Suprapubic skin (tissue), 4 donors: Measurements from ENCODE around the gene GABRR1. TPM values are rescaled to one million over a fixed set of nuclear protein-coding genes. Genes with fewer than 3 reads are reported as not detected.

ENCODE experiments used
- DNase-seq, 2 donors: peaks; one replicate each; pipeline ENCODE4 v3.0.0-alpha.2; 2019; ENCODE audit warnings: low spot score in 2 of 2
- H3K27ac ChIP-seq: fragments of 200-600 bp; sonication (generic); one replicate; pipeline ENCODE4 v1.5.1; 2019
- H3K27me3 ChIP-seq: fragments of 200-600 bp; sonication (generic); one replicate; pipeline ENCODE4 v1.5.1; 2019
- H3K36me3 ChIP-seq: fragments of 200-600 bp; sonication (generic); one replicate; pipeline ENCODE4 v1.5.1; 2019
- H3K4me1 ChIP-seq: fragments of 200-600 bp; sonication (generic); one replicate; pipeline ENCODE4 v1.5.1; 2019
- H3K4me3 ChIP-seq: fragments of 200-600 bp; sonication (generic); one replicate; pipeline ENCODE4 v1.5.1; 2019; ENCODE audit warnings: mild to moderate bottlenecking
- H3K9me3 ChIP-seq: fragments of 200-600 bp; sonication (generic); one replicate; pipeline ENCODE4 v1.5.1; 2019
- EP300 ChIP-seq: sonication (generic); formaldehyde crosslinking; IDR thresholded peaks from one replicate; pipeline ENCODE4 v1.6.1; 2017; ENCODE audit warnings: antibody characterized with exemption
- POLR2A ChIP-seq, 2 donors: fragments of 450-650 bp; IDR thresholded peaks; one replicate each; pipeline ENCODE4 v1.6.1; 2017; ENCODE audit warnings: antibody characterized with exemption in 2 of 2, mild to moderate bottlenecking in 2 of 2, moderate library complexity in 2 of 2
- POLR2AphosphoS5 ChIP-seq, 3 donors: sonication (generic); formaldehyde crosslinking; IDR thresholded peaks; one replicate each; pipeline ENCODE4 v1.6.1; 2017; ENCODE audit warnings: antibody characterized with exemption in 3 of 3
- WGBS: methylation state at CpG from one replicate; pipeline ENCODE4 v1.1.5; 2018; 5-methylcytosine and 5-hydroxymethylcytosine counted together
- total RNA-seq, 4 donors: library from RNA; depleted of rRNA; stranded (reverse); fragments of >200 nt; gene quantifications; one replicate each; pipeline ENCODE4 v1.1.0, GENCODE V29; 2016
- TF ChIP-seq, protein P1 (sequence below), 2 donors: fragments of 200-600 bp in 1 of 2; fragments of 450-650 bp in 1 of 2; sonication (generic) in 1 of 2; IDR thresholded peaks; one replicate each; pipeline ENCODE4 v1.5.1; 2016 to 2019; ENCODE audit warnings: antibody characterized with exemption in 2 of 2, mild to moderate bottlenecking in 1 of 2, moderate library complexity in 1 of 2

Gene GABRR1
- total RNA-seq, 4 donors from 2014 or later: 0.48 to 0.52 TPM; not detected in 2

DNA sequence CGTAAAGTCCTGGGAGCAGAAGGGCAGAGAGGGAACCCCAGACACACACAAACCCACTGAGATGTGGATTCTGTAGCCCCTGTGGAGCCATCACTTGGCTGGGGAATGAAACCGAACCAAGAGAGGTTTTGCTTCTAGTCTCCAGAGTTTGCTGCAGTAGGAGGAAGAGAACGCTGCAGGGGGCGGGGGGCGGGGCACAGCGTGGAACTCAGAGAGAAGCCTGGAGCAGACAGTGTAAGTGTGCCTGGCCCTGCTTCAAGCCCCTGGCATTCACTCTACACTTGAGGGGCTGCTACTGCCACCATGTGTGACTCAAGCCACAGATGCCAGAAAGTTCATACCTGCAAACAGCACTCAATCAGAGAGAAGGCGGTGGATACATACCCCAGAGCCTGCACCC, 18.9 kb downstream of the GABRR1 start:
- H3K4me3 ChIP-seq: no peak overlapping the region
- no peaks in the 10 kb centered on the region for H3K9me3 ChIP-seq
- no peaks in the 10 kb centered on the region for H3K36me3 ChIP-seq
- no peaks in the 10 kb centered on the region for H3K4me1 ChIP-seq
- no peaks in the 10 kb centered on the region for H3K27me3 ChIP-seq
- no peak overlapping the region for H3K27ac ChIP-seq
- no peak for DNase-seq
- WGBS: 61% methylated on average over 7 of the region's 7 CpGs
- no peak for TF ChIP-seq EP300
- TF ChIP-seq POLR2A (IDR thresholded peaks at IDR 0.05): no peak
- TF ChIP-seq POLR2AphosphoS5 (IDR thresholded peaks at IDR 0.05): no peak
- TF ChIP-seq, protein P1, sequence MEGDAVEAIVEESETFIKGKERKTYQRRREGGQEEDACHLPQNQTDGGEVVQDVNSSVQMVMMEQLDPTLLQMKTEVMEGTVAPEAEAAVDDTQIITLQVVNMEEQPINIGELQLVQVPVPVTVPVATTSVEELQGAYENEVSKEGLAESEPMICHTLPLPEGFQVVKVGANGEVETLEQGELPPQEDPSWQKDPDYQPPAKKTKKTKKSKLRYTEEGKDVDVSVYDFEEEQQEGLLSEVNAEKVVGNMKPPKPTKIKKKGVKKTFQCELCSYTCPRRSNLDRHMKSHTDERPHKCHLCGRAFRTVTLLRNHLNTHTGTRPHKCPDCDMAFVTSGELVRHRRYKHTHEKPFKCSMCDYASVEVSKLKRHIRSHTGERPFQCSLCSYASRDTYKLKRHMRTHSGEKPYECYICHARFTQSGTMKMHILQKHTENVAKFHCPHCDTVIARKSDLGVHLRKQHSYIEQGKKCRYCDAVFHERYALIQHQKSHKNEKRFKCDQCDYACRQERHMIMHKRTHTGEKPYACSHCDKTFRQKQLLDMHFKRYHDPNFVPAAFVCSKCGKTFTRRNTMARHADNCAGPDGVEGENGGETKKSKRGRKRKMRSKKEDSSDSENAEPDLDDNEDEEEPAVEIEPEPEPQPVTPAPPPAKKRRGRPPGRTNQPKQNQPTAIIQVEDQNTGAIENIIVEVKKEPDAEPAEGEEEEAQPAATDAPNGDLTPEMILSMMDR (IDR thresholded peaks at IDR 0.05): no peak

DNA sequence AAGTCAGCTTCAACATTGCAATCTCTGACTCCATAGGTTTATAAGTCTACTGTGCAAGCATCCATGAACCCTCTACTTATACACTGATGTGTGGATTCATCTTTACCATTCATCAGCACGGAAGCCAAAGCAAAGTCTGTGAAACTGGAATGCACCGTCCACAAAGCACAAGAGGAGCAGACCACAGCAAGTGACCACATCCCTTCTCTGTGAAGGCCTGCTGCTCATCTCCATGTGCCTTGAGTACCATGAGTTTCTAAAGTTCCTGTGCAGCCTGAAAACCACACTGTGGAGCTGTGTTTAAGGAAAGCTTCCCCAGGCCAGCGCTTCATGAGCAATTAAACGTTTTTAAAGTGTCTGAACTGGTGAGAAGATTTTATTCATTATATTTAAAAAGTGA, 20.0 kb downstream of the GABRR1 start:
- no peaks in the 10 kb centered on the region for H3K27me3 ChIP-seq
- H3K36me3 ChIP-seq: no peaks in the 10 kb centered on the region

DNA sequence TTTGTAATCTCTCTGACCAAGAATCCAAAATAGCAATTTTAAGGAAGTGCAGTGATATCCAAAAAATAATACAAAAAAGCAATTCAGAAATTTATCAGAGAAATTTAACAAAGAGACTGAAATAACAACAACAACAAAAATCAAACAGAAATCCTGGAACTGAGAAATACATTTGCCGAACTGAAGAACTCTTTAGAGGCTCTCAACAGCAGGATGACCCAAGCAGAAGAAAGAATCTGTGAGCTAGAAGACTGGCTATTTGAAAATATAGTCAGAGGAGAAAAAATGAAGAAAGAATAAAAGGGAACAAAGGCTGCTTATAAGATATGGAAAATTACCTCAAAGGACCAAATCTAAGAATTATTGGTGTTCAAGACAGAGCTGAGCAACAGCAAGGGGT, 22.6 kb downstream of the GABRR1 start:
- H3K9me3 ChIP-seq: no peaks in the 10 kb centered on the region
- no peak for DNase-seq
- H3K27me3 ChIP-seq: no peaks in the 10 kb centered on the region
- 97% methylated on average over 1 of the region's 1 CpG for WGBS
- H3K36me3 ChIP-seq: no peaks in the 10 kb centered on the region
- H3K4me1 ChIP-seq: no peaks in the 10 kb centered on the region
- TF ChIP-seq EP300 (no peak), POLR2A (IDR thresholded peaks at IDR 0.05) (no peak), POLR2AphosphoS5 (IDR thresholded peaks at IDR 0.05) (no peak)
- TF ChIP-seq, protein P1 (IDR thresholded peaks at IDR 0.05): no peak
- no peak overlapping the region for H3K4me3 ChIP-seq
- H3K27ac ChIP-seq: no peak overlapping the region

More for the DNA sequence above, 20.0 kb downstream of the GABRR1 start:
- Histone ChIP-seq H3K4me3 (no peak overlapping the region), H3K9me3 (no peaks in the 10 kb centered on the region), H3K27ac (no peak overlapping the region), H3K4me1 (no peaks in the 10 kb centered on the region)
- 60% methylated on average over 4 of the region's 4 CpGs for WGBS
- DNase-seq: no peak
- TF ChIP-seq POLR2A (IDR thresholded peaks at IDR 0.05) (no peak), POLR2AphosphoS5 (IDR thresholded peaks at IDR 0.05) (no peak), EP300 (no peak)
- TF ChIP-seq, protein P1 (IDR thresholded peaks at IDR 0.05): no peak

DNA sequence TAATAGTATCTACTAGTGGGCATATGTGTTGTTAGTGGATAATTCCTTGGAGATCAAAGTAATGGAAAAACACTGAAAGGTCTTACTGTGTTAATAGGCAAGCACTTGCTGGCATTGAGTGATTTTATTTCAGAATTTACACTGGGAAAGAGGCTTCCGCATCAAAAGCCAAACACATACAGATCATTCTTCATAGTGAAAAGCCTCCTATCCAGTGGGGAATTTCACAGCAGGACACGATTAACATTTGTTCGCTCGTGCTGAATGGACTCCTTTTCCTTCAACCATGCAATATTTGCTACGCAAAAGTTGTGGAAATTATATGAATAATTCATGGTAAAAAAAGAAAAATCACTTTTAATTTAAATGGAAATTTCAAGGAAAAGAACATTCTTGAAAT, 26.4 kb downstream of the GABRR1 start:
- Histone ChIP-seq H3K36me3 (no peaks in the 10 kb centered on the region), H3K9me3 (no peaks in the 10 kb centered on the region), H3K4me3 (no peak overlapping the region), H3K4me1 (no peaks in the 10 kb centered on the region), H3K27me3 (no peaks in the 10 kb centered on the region), H3K27ac (no peak overlapping the region)
- no peak for DNase-seq
- TF ChIP-seq POLR2AphosphoS5 (IDR thresholded peaks at IDR 0.05): no peak
- 80% methylated on average over 5 of the region's 5 CpGs for WGBS

DNA sequence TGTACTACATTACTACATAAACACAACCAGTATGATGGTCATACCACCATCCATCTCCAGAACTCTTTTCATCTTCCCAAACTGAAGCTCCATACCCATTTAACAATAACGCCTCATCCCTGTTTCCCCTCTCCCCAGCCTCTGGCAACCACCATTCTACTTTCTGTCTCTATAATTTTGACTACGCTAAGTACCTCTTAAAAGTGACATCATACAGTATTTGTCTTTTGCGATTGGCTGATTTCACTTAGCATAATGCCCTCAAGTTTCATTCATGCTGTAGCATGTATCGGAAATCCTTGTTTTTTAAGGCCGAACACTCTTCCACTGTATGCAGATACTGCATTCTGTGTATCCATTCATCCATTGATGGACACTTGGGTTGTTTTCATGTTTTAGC, 29.7 kb downstream of the GABRR1 start:
- WGBS: 89% methylated on average over 5 of the region's 5 CpGs
- TF ChIP-seq, protein P1 (IDR thresholded peaks at IDR 0.05): no peak
- TF ChIP-seq EP300 (no peak), POLR2A (IDR thresholded peaks at IDR 0.05) (no peak), POLR2AphosphoS5 (IDR thresholded peaks at IDR 0.05) (no peak)
- no peaks in the 10 kb centered on the region for H3K4me1 ChIP-seq
- H3K4me3 ChIP-seq: no peak overlapping the region
- no peak overlapping the region for H3K27ac ChIP-seq
- H3K27me3 ChIP-seq: no peaks in the 10 kb centered on the region
- DNase-seq: no peak
- no peaks in the 10 kb centered on the region for H3K36me3 ChIP-seq
- no peaks in the 10 kb centered on the region for H3K9me3 ChIP-seq

DNA sequence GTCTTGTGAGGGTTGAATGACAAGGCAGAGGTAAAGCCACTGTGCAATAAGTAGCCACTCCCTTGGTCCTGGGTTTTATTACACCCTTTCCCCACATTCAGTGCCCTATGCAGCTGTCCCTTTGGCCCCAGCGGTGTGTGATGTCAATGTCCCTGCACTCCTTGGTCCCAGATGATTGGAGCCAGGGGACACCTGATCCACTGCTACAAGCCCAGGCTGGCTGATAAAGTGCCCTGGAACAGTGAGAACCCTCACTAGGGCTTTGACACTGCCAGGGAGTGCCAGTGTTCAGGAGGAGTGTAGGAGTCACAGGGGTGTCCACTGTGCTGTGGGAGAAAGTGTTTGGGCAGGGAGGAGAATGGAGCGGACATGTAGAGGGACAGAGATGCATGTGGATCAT, 30.4 kb downstream of the GABRR1 start:
- no peaks in the 10 kb centered on the region for H3K36me3 ChIP-seq

More for the DNA sequence above, 30.4 kb downstream of the GABRR1 start:
- WGBS: 97% methylated on average over 2 of the region's 2 CpGs
- Histone ChIP-seq H3K27me3 (no peaks in the 10 kb centered on the region), H3K9me3 (no peaks in the 10 kb centered on the region), H3K4me3 (no peak overlapping the region), H3K4me1 (no peaks in the 10 kb centered on the region), H3K27ac (no peak overlapping the region)
- no peak for TF ChIP-seq POLR2AphosphoS5 (IDR thresholded peaks at IDR 0.05)
- TF ChIP-seq POLR2A (IDR thresholded peaks at IDR 0.05): no peak
- no peak for TF ChIP-seq EP300
- TF ChIP-seq, protein P1 (IDR thresholded peaks at IDR 0.05): no peak
- no peak for DNase-seq
